ENCODE data around the gene HTR4.

DNA sequence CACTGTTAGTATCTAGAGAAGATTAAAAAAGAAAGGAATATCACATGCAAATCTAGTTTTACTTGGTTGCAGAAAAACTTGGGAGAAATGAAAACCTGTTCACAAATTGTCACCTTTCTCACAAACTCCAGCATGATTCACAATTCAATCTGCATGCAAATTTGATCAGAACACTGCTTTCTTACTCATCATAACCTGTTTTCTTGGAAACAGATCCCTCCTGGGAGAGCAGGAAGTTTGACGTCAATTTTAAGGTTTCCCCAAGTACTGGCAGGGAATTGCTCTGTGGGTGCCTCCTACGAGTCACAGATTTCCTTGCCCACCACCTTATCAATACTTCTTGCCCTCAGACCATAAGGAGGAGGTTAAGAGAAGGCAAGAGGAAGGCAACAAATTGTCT, 30.2 kb upstream of the HTR4 start:
- TF ChIP-seq CTCF (IDR thresholded peaks at IDR 0.05) (no peak), POLR2A (IDR thresholded peaks at IDR 0.05) (no peak)

All from lower leg skin (tissue), 3 donors.